Measurements from ENCODE around the gene ACER1. TPM values are rescaled to one million over a fixed set of nuclear protein-coding genes. Genes with fewer than 3 reads are reported as not detected.

Gene ACER1
- total RNA-seq, 4 donors from 2014 or later, result not detected

DNA sequence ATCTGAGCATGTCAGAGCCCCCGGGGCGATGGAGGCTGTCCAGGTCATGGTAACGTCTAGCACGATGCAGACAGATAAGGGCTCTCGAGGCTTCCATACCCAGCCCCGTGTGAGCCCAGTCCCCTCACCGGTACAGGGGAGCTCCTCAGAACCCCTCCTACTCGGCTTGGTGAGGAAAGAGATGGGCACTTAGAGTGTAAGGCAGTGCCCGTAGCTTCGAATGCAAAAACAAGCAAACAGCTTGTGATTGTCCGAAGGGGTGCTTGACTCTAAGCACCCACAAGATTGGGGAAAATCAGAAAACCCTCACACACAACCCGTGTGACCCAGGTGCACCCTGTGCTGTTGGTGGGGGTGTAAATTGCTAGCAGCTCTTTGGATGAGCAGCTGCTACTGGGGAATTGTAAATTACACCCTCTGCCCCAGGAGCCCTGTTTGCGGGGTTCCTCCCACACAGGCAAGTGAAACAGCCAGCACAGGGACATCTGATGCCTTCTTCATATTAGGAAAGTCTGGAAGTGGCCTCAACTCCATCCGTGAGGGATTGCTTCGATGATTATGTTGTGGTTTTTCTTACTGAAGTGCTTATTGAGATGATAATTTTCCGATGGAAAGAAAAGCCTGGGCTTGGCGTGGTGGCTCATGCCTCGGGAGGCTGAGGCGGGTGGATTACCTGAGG, 43.2 kb upstream of the ACER1 start:
- TF ChIP-seq, protein P1, sequence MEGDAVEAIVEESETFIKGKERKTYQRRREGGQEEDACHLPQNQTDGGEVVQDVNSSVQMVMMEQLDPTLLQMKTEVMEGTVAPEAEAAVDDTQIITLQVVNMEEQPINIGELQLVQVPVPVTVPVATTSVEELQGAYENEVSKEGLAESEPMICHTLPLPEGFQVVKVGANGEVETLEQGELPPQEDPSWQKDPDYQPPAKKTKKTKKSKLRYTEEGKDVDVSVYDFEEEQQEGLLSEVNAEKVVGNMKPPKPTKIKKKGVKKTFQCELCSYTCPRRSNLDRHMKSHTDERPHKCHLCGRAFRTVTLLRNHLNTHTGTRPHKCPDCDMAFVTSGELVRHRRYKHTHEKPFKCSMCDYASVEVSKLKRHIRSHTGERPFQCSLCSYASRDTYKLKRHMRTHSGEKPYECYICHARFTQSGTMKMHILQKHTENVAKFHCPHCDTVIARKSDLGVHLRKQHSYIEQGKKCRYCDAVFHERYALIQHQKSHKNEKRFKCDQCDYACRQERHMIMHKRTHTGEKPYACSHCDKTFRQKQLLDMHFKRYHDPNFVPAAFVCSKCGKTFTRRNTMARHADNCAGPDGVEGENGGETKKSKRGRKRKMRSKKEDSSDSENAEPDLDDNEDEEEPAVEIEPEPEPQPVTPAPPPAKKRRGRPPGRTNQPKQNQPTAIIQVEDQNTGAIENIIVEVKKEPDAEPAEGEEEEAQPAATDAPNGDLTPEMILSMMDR (IDR thresholded peaks at IDR 0.05), result no peak
- DNase-seq (ENCODE audit: low spot score), result no peak
- ATAC-seq (ENCODE audit: low FRiP score), result no peak

DNA sequence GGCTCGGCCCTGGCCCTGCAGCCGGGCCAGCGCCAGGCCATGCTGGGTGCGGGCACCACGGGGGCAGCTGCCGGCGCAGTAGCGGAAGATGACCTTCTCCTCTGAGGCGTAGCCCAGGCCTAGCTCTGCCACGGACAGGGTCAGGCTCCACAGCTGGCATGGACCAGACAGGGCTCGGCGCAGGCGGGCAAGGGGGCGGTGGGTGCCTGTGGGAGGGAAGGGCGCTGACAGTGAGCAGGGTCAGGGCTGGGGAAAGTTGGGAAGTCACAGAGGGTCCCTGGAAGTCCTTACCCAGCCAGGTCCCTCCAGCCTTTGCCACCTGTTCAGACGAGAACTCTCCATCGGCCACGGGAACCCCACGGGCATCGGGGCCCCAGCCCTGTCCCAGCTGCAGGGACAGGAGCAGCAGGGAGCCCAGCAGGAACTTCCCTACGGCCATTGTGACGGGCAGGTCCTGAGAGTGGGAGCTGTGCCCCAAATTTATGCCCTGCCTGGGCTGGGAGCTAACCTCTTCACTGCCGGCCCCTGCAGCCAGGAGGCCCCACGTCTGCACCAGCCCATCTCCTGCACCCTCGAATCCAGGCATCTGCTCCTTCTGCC, 42.1 kb upstream of the ACER1 start, which contains the start of gene PSPN:
Gene PSPN (minus strand): TSS at position 523 of the 600 bp plus-strand sequence. CDS start 84 bp downstream, at position 439.
- ATAC-seq (ENCODE audit: low FRiP score) (no peak), DNase-seq (ENCODE audit: low spot score) (no peak)
- TF ChIP-seq, protein P1 (IDR thresholded peaks at IDR 0.05), result no peak

DNA sequence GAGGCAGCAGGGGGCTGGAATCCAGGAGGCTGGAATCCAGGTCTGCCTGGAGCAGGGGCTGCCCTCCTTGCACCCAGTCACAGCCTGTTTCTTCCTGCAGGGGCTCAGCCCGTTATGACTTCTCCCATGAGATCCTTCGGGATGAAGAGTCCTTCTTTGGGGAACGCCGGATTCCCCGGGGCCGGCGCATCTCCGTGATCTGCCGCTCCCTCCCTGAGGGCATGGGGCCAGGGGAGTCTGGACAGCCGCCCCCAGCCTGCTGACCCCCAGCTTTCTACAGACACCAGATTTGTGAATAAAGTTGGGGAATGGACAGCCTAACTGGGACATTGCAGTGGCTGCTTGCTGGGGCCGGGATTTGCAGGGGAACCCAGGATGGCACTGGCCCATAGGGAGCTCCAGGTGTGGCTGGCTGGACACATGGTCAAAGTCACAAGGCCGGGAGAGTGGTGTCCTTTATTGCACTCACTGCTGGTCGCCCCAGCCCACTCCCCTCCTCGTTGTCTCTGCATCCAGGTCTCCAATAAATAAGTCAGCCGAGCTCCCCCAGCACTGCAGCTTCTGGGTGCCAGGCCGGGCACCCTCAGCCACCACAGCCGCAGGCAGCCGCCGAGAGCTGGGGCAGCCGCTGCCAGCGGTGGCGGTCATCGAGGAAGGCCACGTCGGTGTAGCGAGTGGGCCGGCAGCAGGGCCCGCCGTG, 41.4 kb upstream of the ACER1 start:
- DNase-seq (ENCODE audit: low spot score) (no peak), ATAC-seq (ENCODE audit: low FRiP score) (no peak)
- TF ChIP-seq, protein P1 (IDR thresholded peaks at IDR 0.05), result no peak

DNA sequence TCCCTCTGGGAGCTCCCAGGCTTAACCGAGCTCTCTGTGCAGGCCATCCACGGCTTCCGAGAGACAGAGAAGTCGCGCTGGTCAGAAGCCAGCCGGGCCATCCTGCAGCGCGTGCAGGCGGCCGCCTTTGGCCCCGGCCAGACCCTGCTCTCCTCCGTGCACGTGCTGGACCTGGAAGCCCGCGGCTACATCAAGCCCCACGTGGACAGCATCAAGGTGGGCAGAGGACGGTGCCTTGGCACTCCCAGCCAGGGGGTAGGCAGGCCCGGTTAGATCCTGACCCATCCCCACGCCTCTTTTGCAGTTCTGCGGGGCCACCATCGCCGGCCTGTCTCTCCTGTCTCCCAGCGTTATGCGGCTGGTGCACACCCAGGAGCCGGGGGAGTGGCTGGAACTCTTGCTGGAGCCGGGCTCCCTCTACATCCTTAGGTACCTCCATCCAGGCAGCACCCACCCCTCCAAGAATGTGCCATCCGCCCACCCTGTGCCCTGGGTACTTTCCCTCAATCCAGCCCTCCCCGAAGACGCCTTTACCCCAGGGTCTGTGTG, 40.8 kb upstream of the ACER1 start:
- DNase-seq (ENCODE audit: low spot score) (no peak), ATAC-seq (ENCODE audit: low FRiP score) (no peak)
- TF ChIP-seq, protein P1 (IDR thresholded peaks at IDR 0.05), result no peak

DNA sequence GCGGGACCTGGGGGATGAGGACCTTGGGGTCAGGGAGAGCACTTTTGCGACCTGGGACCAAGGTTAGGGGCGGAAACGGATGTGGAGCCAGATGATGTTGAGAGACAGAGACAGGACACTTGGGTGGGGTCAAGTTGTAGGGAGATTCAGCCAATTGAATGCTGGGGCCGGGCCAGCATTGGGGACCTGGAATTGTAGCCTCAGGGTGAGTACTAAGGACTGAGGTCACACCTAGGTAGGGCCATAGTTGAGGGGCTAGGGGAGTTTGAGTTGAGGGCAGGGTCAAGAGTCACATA, 40.3 kb upstream of the ACER1 start:
- no peak for DNase-seq (ENCODE audit: low spot score)
- ATAC-seq (ENCODE audit: low FRiP score), result no peak
- TF ChIP-seq, protein P1 (IDR thresholded peaks at IDR 0.05), result no peak

DNA sequence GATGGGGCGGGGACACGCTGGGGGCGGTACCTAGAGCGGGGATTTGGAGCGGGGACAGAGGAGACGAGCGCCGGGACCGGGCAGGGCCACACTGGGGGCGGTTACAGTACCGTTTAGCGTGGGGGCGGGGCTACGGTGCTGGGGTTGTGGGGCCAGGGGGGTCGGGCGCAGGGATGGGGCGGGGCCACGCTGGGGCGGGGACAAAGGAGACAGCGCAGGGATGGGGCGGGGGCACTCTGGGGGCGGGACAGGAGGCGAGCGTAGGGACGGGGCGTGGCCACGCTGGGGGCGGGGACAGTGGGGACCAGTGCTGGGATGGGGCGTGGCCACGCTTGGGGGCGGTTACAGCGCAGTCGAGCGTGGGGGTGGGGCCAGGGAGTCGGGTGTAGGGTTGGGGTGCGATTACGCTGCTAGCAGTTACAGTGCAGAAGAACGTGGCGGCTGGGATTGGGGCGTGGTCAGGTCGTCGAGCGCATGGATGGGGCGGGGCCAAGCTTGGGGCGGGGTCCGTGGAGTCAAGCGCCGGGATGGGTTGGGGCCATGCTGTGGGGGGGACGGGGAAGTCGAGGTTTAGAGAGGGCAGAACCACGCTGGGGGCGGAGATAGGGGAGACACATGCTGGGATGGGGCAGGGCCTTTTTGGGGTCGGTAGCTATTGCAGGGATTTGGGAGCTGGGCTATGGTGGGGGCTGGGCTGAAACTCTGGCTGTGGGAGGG, 39.8 kb upstream of the ACER1 start:
- peak; percentile 96 for DNase-seq (ENCODE audit: low spot score)
- ATAC-seq (ENCODE audit: low FRiP score), result peak; percentile 90
- TF ChIP-seq, protein P1 (IDR thresholded peaks at IDR 0.05), result no peak
